ENCODE results near the gene C21orf58.

The C21orf58 gene

DNA sequence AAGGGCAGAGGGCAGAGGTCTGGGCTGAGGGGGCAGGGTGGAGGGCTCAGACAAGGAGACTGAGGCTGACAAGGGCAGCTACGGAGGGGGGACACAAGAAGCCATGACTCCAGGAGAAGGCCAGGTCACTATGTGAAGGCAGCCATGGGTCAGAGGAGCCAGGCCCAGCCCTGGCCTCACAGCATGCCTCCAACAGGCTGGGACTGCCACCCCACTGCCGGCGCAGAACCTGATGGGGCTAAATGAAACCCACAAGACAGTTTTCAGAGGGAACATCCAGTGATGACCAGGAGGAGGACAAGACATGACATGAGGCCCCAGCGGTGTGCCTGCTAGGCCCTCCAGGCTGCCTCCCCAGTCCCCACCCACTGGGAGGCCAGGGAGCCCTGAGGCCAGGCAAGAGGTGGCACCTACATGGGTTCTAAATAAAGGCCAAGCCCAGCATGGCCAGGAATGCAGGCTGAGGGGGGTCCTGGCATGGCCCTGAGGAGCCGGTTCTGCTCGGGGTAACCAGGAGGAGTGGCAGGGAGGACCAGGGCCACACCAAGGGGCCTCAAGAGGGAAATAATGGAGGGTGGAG, 67.8 kb downstream of the C21orf58 start:
- Histone ChIP-seq H3K9me3 (ENCODE audit: low read depth, low read length) (no peaks in the 10 kb centered on the region), H3K27ac (no peak overlapping the region), H3K36me3 (ENCODE audit: insufficient read depth, low read length) (peaks cover 83% of the 10 kb centered on the region), H3K9ac (ENCODE audit: insufficient read length) (no peak overlapping the region), H3K4me3 (no peak overlapping the region)
- TF ChIP-seq EZH2 (IDR thresholded peaks at IDR 0.05): no peak
- no peak for TF ChIP-seq FOXP2 (optimal IDR thresholded peaks at IDR 0.05; ENCODE audit: control extremely low read depth, extremely low read length, insufficient read depth)
- TF ChIP-seq POLR2AphosphoS5 (IDR thresholded peaks at IDR 0.05; ENCODE audit: borderline replicate concordance, low read depth, low read length): no peak
- no peak for DNase-seq (ENCODE audit: low read depth, low spot score)

- no peak for DNase-seq (ENCODE audit: low read depth, low spot score)
- no peak overlapping the region for H3K9ac ChIP-seq (ENCODE audit: insufficient read length)
- no peak overlapping the region for H3K4me3 ChIP-seq
- H3K36me3 ChIP-seq (ENCODE audit: insufficient read depth, low read length): peaks cover 83% of the 10 kb centered on the region
- H3K27ac ChIP-seq: no peak overlapping the region
- TF ChIP-seq POLR2AphosphoS5 (IDR thresholded peaks at IDR 0.05; ENCODE audit: borderline replicate concordance, low read depth, low read length) (no peak), EZH2 (IDR thresholded peaks at IDR 0.05) (no peak), FOXP2 (optimal IDR thresholded peaks at IDR 0.05; ENCODE audit: control extremely low read depth, extremely low read length, insufficient read depth) (no peak)
- H3K9me3 ChIP-seq (ENCODE audit: low read depth, low read length): no peaks in the 10 kb centered on the region
These were observed 68.5 kb downstream of the C21orf58 start for GRCh38 chr21:46255166-46255565.

DNA sequence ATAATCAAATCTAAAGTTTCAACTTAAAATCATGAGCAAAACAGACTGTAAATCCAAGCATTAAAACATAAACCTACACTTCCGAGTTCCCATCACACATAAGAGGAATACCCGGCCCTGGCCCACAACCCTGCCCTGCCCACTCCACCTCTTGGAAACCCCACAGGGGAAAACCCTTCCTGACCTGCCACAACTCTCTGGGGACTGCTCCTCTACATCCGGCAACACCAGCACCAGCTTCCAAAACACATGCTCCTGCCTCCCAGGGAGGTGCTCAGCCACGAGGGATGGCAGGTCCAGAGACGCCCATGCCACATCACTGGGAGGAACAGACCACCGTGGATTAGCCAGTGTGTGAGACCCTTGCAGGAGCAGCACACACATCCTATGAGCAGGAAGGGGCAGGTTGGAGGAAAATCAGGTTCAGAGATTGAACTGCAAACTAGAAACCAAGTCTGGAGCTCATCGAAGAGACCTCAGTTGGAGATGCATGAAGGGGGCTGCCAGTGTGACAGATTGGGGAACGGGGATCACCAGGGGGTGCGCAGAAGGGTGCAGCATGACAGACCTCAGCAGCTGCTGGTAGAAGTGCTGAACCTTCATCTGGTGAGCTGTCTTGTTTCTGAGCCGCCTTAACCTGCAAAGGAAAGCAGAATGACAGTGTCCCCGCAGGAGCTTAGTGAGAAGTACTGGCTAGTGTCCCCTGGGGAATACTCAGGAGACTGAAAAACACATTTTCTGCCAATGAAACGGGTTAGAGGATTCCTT, 69.3 kb downstream of the C21orf58 start:
- no peak for DNase-seq (ENCODE audit: low read depth, low spot score)
- Histone ChIP-seq H3K9ac (ENCODE audit: insufficient read length) (no peak overlapping the region), H3K9me3 (ENCODE audit: low read depth, low read length) (no peaks in the 10 kb centered on the region), H3K4me3 (no peak overlapping the region), H3K27ac (peak overlapping the region; percentile 77), H3K36me3 (ENCODE audit: insufficient read depth, low read length) (peaks cover 90% of the 10 kb centered on the region)
- TF ChIP-seq EZH2 (IDR thresholded peaks at IDR 0.05) (no peak), POLR2AphosphoS5 (IDR thresholded peaks at IDR 0.05; ENCODE audit: borderline replicate concordance, low read depth, low read length) (no peak), FOXP2 (optimal IDR thresholded peaks at IDR 0.05; ENCODE audit: control extremely low read depth, extremely low read length, insufficient read depth) (no peak)

- peak; percentile 30 for DNase-seq (ENCODE audit: low read depth, low spot score)
- H3K36me3 ChIP-seq (ENCODE audit: insufficient read depth, low read length): peaks cover 94% of the 10 kb centered on the region
- TF ChIP-seq EZH2 (IDR thresholded peaks at IDR 0.05) (no peak), FOXP2 (optimal IDR thresholded peaks at IDR 0.05; ENCODE audit: control extremely low read depth, extremely low read length, insufficient read depth) (no peak), POLR2AphosphoS5 (IDR thresholded peaks at IDR 0.05; ENCODE audit: borderline replicate concordance, low read depth, low read length) (no peak)
- no peak overlapping the region for H3K9ac ChIP-seq (ENCODE audit: insufficient read length)
- H3K4me3 ChIP-seq: no peak overlapping the region
- no peaks in the 10 kb centered on the region for H3K9me3 ChIP-seq (ENCODE audit: low read depth, low read length)
- peak overlapping the region; percentile 77 for H3K27ac ChIP-seq
These were observed 70.0 kb downstream of the C21orf58 start for GRCh38 chr21:46253610-46254124.

- DNase-seq (ENCODE audit: low read depth, low spot score): no peak
- Histone ChIP-seq H3K36me3 (ENCODE audit: insufficient read depth, low read length) (peaks cover 92% of the 10 kb centered on the region), H3K9me3 (ENCODE audit: low read depth, low read length) (no peaks in the 10 kb centered on the region), H3K4me3 (no peak overlapping the region), H3K9ac (ENCODE audit: insufficient read length) (no peak overlapping the region), H3K27ac (peak overlapping the region; percentile 77)
- TF ChIP-seq POLR2AphosphoS5 (IDR thresholded peaks at IDR 0.05; ENCODE audit: borderline replicate concordance, low read depth, low read length) (no peak), EZH2 (IDR thresholded peaks at IDR 0.05) (no peak), FOXP2 (optimal IDR thresholded peaks at IDR 0.05; ENCODE audit: control extremely low read depth, extremely low read length, insufficient read depth) (no peak)
These were observed 70.8 kb downstream of the C21orf58 start for GRCh38 chr21:46252840-46253239.

Data from SK-N-MC (cell line).